ENCODE data around the gene SIRPA.

SIRPA gene

GRCh38 chr20:1934721-1935573 lies 39.7 kb downstream of the SIRPA start:
- no peak for FAIRE-seq

GRCh38 chr20:1935696-1936366 lies 40.6 kb downstream of the SIRPA start:
- no peak for FAIRE-seq

- FAIRE-seq = no peak
Measured at GRCh38 chr20:1937316-1937976, 42.2 kb downstream of the SIRPA start.

- no peak for FAIRE-seq
Measured at GRCh38 chr20:1938464-1939269, 43.5 kb downstream of the SIRPA start.

- no peak for FAIRE-seq
Measured at GRCh38 chr20:1939270-1939595, 44.0 kb downstream of the SIRPA start.

- no peak for FAIRE-seq
Measured at GRCh38 chr20:1940581-1940980, 45.4 kb downstream of the SIRPA start.

- no peak for FAIRE-seq
Measured at GRCh38 chr20:1941226-1941625, 46.0 kb downstream of the SIRPA start.

- FAIRE-seq = no peak
Measured at GRCh38 chr20:1942061-1942460, 46.9 kb downstream of the SIRPA start.

GRCh38 chr20:1942486-1943274 lies 47.5 kb downstream of the SIRPA start:
- FAIRE-seq = no peak

GRCh38 chr20:1943275-1944002 lies 48.2 kb downstream of the SIRPA start:
- FAIRE-seq = no peak

GRCh38 chr20:1944345-1945091 lies 49.3 kb downstream of the SIRPA start:
- no peak for FAIRE-seq

GRCh38 chr20:1945134-1945618 lies 50.0 kb downstream of the SIRPA start:
- FAIRE-seq = no peak

GRCh38 chr20:1945660-1946059 lies 50.5 kb downstream of the SIRPA start:
- FAIRE-seq = no peak

- FAIRE-seq = no peak
Measured at GRCh38 chr20:1946442-1946761, 51.2 kb downstream of the SIRPA start.

GRCh38 chr20:1946762-1947534 lies 51.7 kb downstream of the SIRPA start:
- no peak for FAIRE-seq

GRCh38 chr20:1947535-1947846 lies 52.3 kb downstream of the SIRPA start:
- FAIRE-seq = no peak

- no peak for FAIRE-seq
Measured at GRCh38 chr20:1949347-1950100, 54.3 kb downstream of the SIRPA start.

- no peak for FAIRE-seq
Measured at GRCh38 chr20:1950836-1951235, 55.6 kb downstream of the SIRPA start.

GRCh38 chr20:1951436-1952115 lies 56.4 kb downstream of the SIRPA start:
- FAIRE-seq = no peak

All from islet of Langerhans (tissue), 1 donor.